GM23338 (cell line): ENCODE measurements around the gene EFCC1. TPM values are rescaled to one million over a fixed set of nuclear protein-coding genes. Genes with fewer than 3 reads are reported as not detected.

ENCODE experiments used
- ATAC-seq: fragments of 200-7000 bp; cut with Tn5 transposase; 3 replicates; pipeline ENCODE4 v1.9.1; 2020
- DNase-seq: peaks from one replicate; pipeline ENCODE4 v3.0.0-alpha.2; 2015; ENCODE audit warnings: low spot score
- H2AFZ ChIP-seq: fragments of 200-600 bp; sonication (generic); 2 replicates; pipeline ENCODE4 v1.8.0; 2016; ENCODE audit warnings: antibody characterized with exemption, mild to moderate bottlenecking, moderate library complexity
- H3F3A ChIP-seq: fragments of 200-600 bp; sonication (generic); replicated peaks from 2 replicates; pipeline ENCODE4 v1.8.0; 2017; ENCODE audit warnings: antibody characterized with exemption, mixed run types, low read depth
- H3K27ac ChIP-seq: fragments of 200-600 bp; sonication (generic); 2 replicates; pipeline ENCODE4 v1.6.1; 2016; ENCODE audit warnings: low read depth
- H3K27me3 ChIP-seq: fragments of 200-600 bp; sonication (generic); 2 replicates; pipeline ENCODE4 v1.8.0; 2016; ENCODE audit warnings: mild to moderate bottlenecking, mixed run types, moderate library complexity; ENCODE audit not compliant: insufficient read depth
- H3K36me3 ChIP-seq: fragments of 200-600 bp; sonication (generic); 2 replicates; pipeline ENCODE4 v1.8.0; 2016; ENCODE audit warnings: mild to moderate bottlenecking; ENCODE audit not compliant: insufficient read depth
- H3K4me1 ChIP-seq: fragments of 200-600 bp; sonication (generic); 2 replicates; pipeline ENCODE4 v1.8.0; 2016; ENCODE audit warnings: mild to moderate bottlenecking, moderate library complexity; ENCODE audit not compliant: insufficient read depth
- H3K4me2 ChIP-seq: fragments of 200-600 bp; sonication (generic); 2 replicates; pipeline ENCODE4 v1.7.1; 2017; ENCODE audit warnings: mixed run types
- H3K4me3 ChIP-seq: fragments of 200-600 bp; sonication (generic); 2 replicates; pipeline ENCODE4 v1.6.1; 2016; ENCODE audit warnings: mixed run types
- H3K79me2 ChIP-seq: fragments of 200-600 bp; sonication (generic); replicated peaks from 2 replicates; pipeline ENCODE4 v1.8.0; 2017; ENCODE audit warnings: mild to moderate bottlenecking; ENCODE audit not compliant: insufficient read depth
- H3K9me2 ChIP-seq: fragments of 200-600 bp; sonication (generic); 2 replicates; pipeline ENCODE4 v1.8.0; 2017; ENCODE audit not compliant: insufficient read depth
- H4K20me1 ChIP-seq: fragments of 200-600 bp; sonication (generic); replicated peaks from 2 replicates; pipeline ENCODE4 v1.8.0; 2017; ENCODE audit warnings: mild to moderate bottlenecking; ENCODE audit not compliant: insufficient read depth
- H3K27ac Mint-ChIP-seq: 2 replicates; pipeline ENCODE4 v1.8.0; 2020; ENCODE audit warnings: inconsistent platforms, mild to moderate bottlenecking, moderate library complexity, mixed read lengths
- H3K27me3 Mint-ChIP-seq: 3 replicates; pipeline ENCODE4 v1.8.0; 2022; ENCODE audit warnings: low read depth, mild to moderate bottlenecking, moderate library complexity, mixed read lengths, inconsistent platforms; ENCODE audit not compliant: insufficient read depth, poor library complexity
- H3K36me3 Mint-ChIP-seq: 3 replicates; pipeline ENCODE4 v1.8.0; 2021; ENCODE audit warnings: low read depth, mild to moderate bottlenecking, inconsistent platforms, moderate library complexity, mixed read lengths
- H3K4me1 Mint-ChIP-seq: 3 replicates; pipeline ENCODE4 v1.8.0; 2020; ENCODE audit warnings: mild to moderate bottlenecking, inconsistent platforms, mixed read lengths
- H3K4me3 Mint-ChIP-seq: 3 replicates; pipeline ENCODE4 v1.8.0; 2021; ENCODE audit warnings: moderate library complexity, mild to moderate bottlenecking, inconsistent platforms, mixed read lengths
- H3K9me3 Mint-ChIP-seq: 3 replicates; pipeline ENCODE4 v1.8.0; 2020; ENCODE audit warnings: moderate library complexity, mild to moderate bottlenecking, inconsistent platforms, mixed read lengths
- CREB1 ChIP-seq: fragments of 250-450 bp; sonication (Bioruptor Pico); IDR thresholded peaks from 2 replicates; pipeline ENCODE4 v1.5.0; 2020; ENCODE audit warnings: low read depth, mild to moderate bottlenecking, moderate library complexity
- ETS1 ChIP-seq: IDR thresholded peaks from 2 replicates; pipeline ENCODE4 v1.6.1; 2016; ENCODE audit warnings: antibody characterized with exemption
- EZH2 ChIP-seq: fragments of 200-600 bp; sonication (generic); IDR thresholded peaks from one replicate; pipeline ENCODE4 v1.8.0; 2017; ENCODE audit warnings: antibody characterized with exemption, mild to moderate bottlenecking, low read depth; ENCODE audit not compliant: unreplicated experiment
- EZH2phosphoT487 ChIP-seq: fragments of 200-600 bp; sonication (generic); IDR thresholded peaks from one replicate; pipeline ENCODE4 v1.8.1; 2018; ENCODE audit warnings: antibody characterized with exemption; ENCODE audit not compliant: unreplicated experiment
- JUNB ChIP-seq: IDR thresholded peaks from one replicate; pipeline ENCODE4 v1.6.1; 2016; ENCODE audit warnings: antibody characterized with exemption; ENCODE audit not compliant: unreplicated experiment
- NANOG ChIP-seq: IDR thresholded peaks from 2 replicates; pipeline ENCODE4 v1.6.1; 2016; ENCODE audit warnings: antibody characterized with exemption, borderline replicate concordance
- POLR2AphosphoS5 ChIP-seq: IDR thresholded peaks from 2 replicates; pipeline ENCODE4 v1.6.1; 2016; ENCODE audit warnings: antibody characterized with exemption, low read depth
- STAT1 ChIP-seq: IDR thresholded peaks from one replicate; pipeline ENCODE4 v1.6.1; 2016; ENCODE audit warnings: antibody characterized with exemption; ENCODE audit not compliant: unreplicated experiment
- ZNF114 ChIP-seq: fragments of 250-450 bp; sonication (Bioruptor Pico); IDR thresholded peaks from 2 replicates; pipeline ENCODE4 v1.5.0; 2020; ENCODE audit warnings: mild to moderate bottlenecking, moderate library complexity
- ZNF462 ChIP-seq: fragments of 250-450 bp; sonication (Bioruptor Pico); IDR thresholded peaks from 2 replicates; pipeline ENCODE4 v1.5.0; 2020; ENCODE audit warnings: mild to moderate bottlenecking, moderate library complexity
- polyA plus RNA-seq: library from polyadenylated mRNA; unstranded; fragments of >200 nt; fragmentation: Nextera tagmentation; extraction: Ambion mirVana; gene quantifications from 2 replicates; pipeline ENCODE4 v1.2.1, GENCODE V29; 2016
- total RNA-seq: library from RNA; depleted of rRNA; stranded (reverse); fragments of >200 nt; shearing (Covaris generic); gene quantifications from 2 replicates; pipeline ENCODE4 v1.2.3, GENCODE V29; 2014
- TF ChIP-seq, protein P1 (sequence below): IDR thresholded peaks from one replicate; pipeline ENCODE4 v1.6.1; 2018; ENCODE audit warnings: antibody characterized with exemption; ENCODE audit not compliant: unreplicated experiment

EFCC1 gene
- total and polyA plus RNA-seq, 2 experiments from 2014 or later: not detected

DNA sequence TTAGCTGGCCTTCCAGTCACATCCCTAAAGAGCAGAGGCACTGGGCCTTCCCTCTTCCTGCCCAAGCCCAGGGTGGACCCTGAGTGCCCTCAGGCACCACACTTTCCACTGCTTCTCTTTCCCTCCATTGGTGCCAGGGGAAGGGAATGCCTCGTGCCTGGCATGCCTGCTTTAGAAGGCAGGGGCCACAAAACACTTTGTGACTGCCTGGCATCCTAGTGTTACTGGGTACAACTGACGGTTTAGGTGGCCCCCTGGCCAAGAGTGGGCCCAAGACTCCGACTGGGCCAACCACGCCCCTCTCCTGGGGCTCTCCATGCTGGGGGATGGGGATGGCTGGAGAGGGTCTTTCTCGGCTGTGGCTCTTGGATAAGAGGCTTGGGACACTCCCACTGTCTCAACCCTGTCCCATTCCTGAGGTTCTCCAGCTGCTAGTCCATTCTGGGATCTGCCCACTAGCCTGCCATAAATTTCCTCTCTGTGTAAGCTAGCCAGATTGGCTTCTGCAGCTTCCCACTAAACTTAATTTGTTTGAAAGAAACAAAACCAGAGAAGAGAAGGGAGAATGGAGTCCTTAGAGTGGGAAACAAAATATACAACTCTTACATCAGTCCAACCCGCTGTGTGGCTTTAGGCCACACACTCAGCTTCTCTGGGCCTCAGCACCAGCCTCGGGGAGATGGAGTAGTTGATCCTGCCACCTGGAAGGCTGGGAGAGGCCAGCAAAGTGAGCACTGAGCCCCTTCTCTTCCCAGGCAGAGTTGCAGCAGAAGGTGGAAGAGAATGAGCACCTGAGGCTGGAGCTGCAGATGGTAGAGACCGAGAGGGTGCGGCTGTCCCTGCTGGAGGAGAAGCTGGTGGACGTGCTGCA, 35.4 kb downstream of the EFCC1 start (continued):
- TF ChIP-seq, protein P1, sequence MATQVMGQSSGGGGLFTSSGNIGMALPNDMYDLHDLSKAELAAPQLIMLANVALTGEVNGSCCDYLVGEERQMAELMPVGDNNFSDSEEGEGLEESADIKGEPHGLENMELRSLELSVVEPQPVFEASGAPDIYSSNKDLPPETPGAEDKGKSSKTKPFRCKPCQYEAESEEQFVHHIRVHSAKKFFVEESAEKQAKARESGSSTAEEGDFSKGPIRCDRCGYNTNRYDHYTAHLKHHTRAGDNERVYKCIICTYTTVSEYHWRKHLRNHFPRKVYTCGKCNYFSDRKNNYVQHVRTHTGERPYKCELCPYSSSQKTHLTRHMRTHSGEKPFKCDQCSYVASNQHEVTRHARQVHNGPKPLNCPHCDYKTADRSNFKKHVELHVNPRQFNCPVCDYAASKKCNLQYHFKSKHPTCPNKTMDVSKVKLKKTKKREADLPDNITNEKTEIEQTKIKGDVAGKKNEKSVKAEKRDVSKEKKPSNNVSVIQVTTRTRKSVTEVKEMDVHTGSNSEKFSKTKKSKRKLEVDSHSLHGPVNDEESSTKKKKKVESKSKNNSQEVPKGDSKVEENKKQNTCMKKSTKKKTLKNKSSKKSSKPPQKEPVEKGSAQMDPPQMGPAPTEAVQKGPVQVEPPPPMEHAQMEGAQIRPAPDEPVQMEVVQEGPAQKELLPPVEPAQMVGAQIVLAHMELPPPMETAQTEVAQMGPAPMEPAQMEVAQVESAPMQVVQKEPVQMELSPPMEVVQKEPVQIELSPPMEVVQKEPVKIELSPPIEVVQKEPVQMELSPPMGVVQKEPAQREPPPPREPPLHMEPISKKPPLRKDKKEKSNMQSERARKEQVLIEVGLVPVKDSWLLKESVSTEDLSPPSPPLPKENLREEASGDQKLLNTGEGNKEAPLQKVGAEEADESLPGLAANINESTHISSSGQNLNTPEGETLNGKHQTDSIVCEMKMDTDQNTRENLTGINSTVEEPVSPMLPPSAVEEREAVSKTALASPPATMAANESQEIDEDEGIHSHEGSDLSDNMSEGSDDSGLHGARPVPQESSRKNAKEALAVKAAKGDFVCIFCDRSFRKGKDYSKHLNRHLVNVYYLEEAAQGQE: no peak
- TF ChIP-seq EZH2phosphoT487 (no peak), STAT1 (no peak), CREB1 (CRISPR knock-in tag) (no peak), POLR2AphosphoS5 (no peak), EZH2 (no peak)

DNA sequence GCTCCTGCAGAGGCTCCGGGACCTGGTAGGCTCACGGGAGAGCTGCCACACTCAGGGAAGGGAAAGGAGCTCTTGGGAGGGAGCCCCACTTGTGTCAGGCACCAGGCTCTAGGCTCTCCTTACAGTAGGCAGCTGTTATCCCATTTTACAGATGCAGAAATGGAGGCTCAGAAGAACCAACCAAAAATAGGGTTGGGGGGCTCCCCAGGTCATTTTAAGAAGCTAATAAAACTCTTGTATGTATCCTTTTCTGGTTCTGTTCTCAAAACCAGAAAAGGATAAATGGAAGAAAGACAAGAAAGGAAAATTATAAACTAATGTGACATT, 36.0 kb downstream of the EFCC1 start:
- TF ChIP-seq ZNF462 (CRISPR knock-in tag) (no peak), POLR2AphosphoS5 (no peak), ETS1 (no peak), JUNB (no peak), STAT1 (no peak), EZH2 (no peak), NANOG (no peak), ZNF114 (no peak)
- ATAC-seq: no peak
- Mint-ChIP-seq H3K27ac (no peak overlapping the region), H3K4me1 (peaks cover 27% of the 10 kb centered on the region), H3K36me3 (no peaks in the 10 kb centered on the region), H3K4me3 (no peak overlapping the region), H3K9me3 (no peaks in the 10 kb centered on the region; the same call in 2 of the 3 replicates), H3K27me3 (peaks cover 9% of the 10 kb centered on the region)
- H2AFZ ChIP-seq: no peak overlapping the region
- no peaks in the 10 kb centered on the region for H3K36me3 ChIP-seq
- peaks cover 7% of the 10 kb centered on the region; the same call in 1 of the 2 replicates for H3K4me1 ChIP-seq
- H3K27ac ChIP-seq: no peak overlapping the region
- H3F3A ChIP-seq: no peaks in the 10 kb centered on the region
- no peak overlapping the region for H3K4me3 ChIP-seq
- H4K20me1 ChIP-seq: no peaks in the 10 kb centered on the region
- no peaks in the 10 kb centered on the region for H3K9me2 ChIP-seq
- H3K4me2 ChIP-seq: no peak overlapping the region
- DNase-seq: no peak
- H3K27me3 ChIP-seq: no peaks in the 10 kb centered on the region
- H3K79me2 ChIP-seq: no peaks in the 10 kb centered on the region
